ENCODE data around the gene BPIFB1. TPM values are rescaled to one million over a fixed set of nuclear protein-coding genes. Genes with fewer than 3 reads are reported as not detected.

The BPIFB1 gene
- total and polyA plus RNA-seq, 4 donors: 0.13 to 0.36 (median 0.28) TPM; not detected in 1

DNA sequence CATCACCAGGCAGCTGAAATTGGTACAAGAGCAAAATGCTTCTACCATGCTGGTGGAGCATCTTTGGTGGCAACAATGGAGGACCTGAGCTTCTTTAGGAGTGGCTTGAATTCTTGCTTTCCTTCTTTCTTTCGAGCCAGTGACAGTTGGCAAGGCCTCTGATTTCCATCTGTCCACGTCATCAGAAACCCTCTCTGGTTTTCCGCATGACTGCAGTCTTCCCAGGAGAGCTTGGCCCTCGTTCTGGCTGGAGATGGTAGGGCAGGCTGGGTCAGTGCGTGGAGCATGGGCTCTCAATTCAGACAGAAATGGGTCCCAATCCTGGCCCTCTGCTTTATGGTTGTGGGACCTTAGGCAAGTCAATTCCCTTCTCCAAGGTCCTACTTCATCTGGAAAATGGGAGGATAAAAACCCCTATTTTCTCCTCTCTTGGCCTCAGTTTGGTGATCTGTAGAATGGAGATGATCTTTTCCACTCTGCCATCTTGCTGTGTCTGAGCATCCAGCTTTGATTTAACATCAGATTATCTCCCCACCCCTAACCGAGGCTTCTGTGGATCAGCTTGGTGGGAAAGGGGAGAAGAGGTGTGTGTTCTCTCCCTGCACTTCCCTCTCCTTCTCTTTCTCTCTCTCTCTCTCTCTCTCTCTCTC is 3.6 kb upstream of the BPIFB1 start:
- Histone ChIP-seq H3K9me3 (ENCODE audit: control insufficient read depth, insufficient read depth, low read length) (no peaks in the 10 kb centered on the region), H3K27ac (ENCODE audit: low read depth, low read length) (no peak overlapping the region), H3K4me3 (ENCODE audit: low read depth, low read length) (no peak overlapping the region), H3K36me3 (ENCODE audit: control insufficient read depth, insufficient read depth, low read length) (no peaks in the 10 kb centered on the region), H3K4me1 (ENCODE audit: control insufficient read depth, insufficient read depth, low read length) (peaks cover 27% of the 10 kb centered on the region), H3K27me3 (ENCODE audit: control insufficient read depth, insufficient read depth, low read length) (no peaks in the 10 kb centered on the region)
- no peak for DNase-seq (ENCODE audit: low read depth in 4 of 6, low spot score in 6 of 6)
- no CpG with 5 or more reads among the region's 6 CpGs for WGBS (ENCODE audit: insufficient coverage)

DNA sequence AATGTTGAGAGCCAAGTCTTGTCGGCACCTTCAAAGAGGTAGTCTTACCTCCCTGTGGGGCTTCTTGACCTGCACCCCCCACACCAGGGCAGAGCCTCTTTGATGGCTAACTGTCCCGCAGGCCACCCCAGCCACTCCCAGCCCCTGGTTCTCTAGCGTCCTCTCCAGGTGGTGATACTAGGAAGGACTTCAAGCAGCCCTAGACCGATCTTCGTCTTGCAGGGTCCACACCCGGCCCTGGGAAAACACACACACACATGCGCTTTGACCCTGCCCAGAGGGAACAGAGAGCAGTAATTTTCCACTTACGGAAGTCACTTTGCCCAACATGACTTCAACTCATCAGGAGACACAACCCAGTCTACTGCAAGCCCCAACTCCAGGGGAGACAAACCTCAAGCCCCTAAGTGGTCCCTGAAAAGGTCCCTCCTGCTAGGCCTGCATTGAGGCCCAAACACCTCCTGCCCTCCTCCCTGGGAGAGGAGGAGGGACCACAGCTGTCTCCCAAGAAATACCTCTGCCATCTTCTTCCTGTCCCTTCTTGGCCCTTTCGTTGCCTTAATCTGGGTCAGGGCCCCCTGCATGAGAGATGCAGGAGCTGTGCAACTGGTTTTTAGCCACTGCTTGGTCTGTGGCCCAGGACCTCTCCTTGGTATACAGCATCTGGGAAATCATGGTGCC is 2.9 kb upstream of the BPIFB1 start:
- no peak for DNase-seq (ENCODE audit: low read depth in 4 of 6, low spot score in 6 of 6)
- no peaks in the 10 kb centered on the region for H3K27me3 ChIP-seq (ENCODE audit: control insufficient read depth, insufficient read depth, low read length)
- WGBS (ENCODE audit: insufficient coverage): 82% methylated on average over 9 of the region's 9 CpGs

DNA sequence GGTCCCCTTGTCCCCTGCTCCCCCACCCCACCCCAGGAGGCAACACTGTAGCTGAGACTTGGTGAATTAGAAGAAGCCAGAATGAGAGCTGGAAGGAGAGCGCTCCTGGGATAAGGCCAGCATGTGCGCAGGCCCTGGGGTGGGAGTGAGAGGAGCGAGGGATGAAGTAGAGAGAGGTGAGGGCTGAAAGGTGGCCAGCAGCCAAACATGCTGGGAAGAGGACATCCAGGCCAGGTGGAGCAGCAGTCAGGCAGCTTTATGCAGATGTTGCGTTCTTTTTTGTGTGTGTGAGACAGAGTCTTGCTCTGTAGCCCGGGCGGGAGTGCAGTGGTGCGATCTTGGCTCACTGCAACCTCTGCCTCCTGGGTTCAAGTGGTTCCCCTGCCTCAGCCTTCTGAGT is 2.2 kb upstream of the BPIFB1 start:
- Histone ChIP-seq H3K27ac (ENCODE audit: low read depth, low read length) (no peak overlapping the region), H3K36me3 (ENCODE audit: control insufficient read depth, insufficient read depth, low read length) (no peaks in the 10 kb centered on the region), H3K27me3 (ENCODE audit: control insufficient read depth, insufficient read depth, low read length) (no peaks in the 10 kb centered on the region), H3K9me3 (ENCODE audit: control insufficient read depth, insufficient read depth, low read length) (no peaks in the 10 kb centered on the region), H3K4me1 (ENCODE audit: control insufficient read depth, insufficient read depth, low read length) (peaks cover 31% of the 10 kb centered on the region), H3K4me3 (ENCODE audit: low read depth, low read length) (no peak overlapping the region)
- no peak for DNase-seq (ENCODE audit: low read depth in 4 of 6, low spot score in 6 of 6)
- WGBS (ENCODE audit: insufficient coverage): 81% methylated on average over 7 of the region's 7 CpGs

More for the DNA sequence above, 2.9 kb upstream of the BPIFB1 start:
- H3K9me3 ChIP-seq (ENCODE audit: control insufficient read depth, insufficient read depth, low read length): no peaks in the 10 kb centered on the region
- no peaks in the 10 kb centered on the region for H3K36me3 ChIP-seq (ENCODE audit: control insufficient read depth, insufficient read depth, low read length)
- peaks cover 31% of the 10 kb centered on the region for H3K4me1 ChIP-seq (ENCODE audit: control insufficient read depth, insufficient read depth, low read length)
- no peak overlapping the region for H3K4me3 ChIP-seq (ENCODE audit: low read depth, low read length)
- H3K27ac ChIP-seq (ENCODE audit: low read depth, low read length): no peak overlapping the region

DNA sequence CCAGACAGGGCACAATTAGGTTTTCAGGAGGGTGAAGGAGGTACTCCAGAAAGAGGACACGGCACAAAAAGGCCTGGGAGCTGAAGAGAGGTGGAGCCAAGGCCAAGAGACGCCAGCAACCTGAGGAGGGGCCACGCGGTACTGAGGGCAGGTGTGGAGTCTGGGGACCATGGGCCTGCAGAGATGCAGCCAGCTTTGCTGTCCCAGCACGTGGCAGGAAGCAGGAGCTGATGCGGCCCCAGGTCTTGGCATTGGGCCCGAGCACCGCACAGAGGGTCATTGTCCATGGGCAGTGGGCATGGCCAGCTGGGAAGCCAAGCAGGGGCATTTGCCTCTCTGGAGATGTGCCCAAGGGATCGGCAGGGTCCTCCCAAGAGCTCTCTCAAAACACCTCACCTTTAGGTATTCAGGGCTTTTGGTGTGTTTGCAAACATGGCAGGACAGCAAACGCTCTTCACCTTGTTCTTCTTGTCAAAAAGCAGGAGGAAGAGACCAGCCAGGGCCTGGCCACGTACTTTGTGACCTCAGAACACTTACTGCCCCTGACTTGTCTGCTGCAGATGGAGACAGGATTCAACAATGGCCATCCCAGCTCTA is 1.4 kb upstream of the BPIFB1 start:
- Histone ChIP-seq H3K27me3 (ENCODE audit: control insufficient read depth, insufficient read depth, low read length) (no peaks in the 10 kb centered on the region), H3K9me3 (ENCODE audit: control insufficient read depth, insufficient read depth, low read length) (no peaks in the 10 kb centered on the region), H3K4me1 (ENCODE audit: control insufficient read depth, insufficient read depth, low read length) (peaks cover 31% of the 10 kb centered on the region), H3K4me3 (ENCODE audit: low read depth, low read length) (no peak overlapping the region), H3K27ac (ENCODE audit: low read depth, low read length) (no peak overlapping the region), H3K36me3 (ENCODE audit: control insufficient read depth, insufficient read depth, low read length) (no peaks in the 10 kb centered on the region)
- 51% methylated on average over 10 of the region's 11 CpGs for WGBS (ENCODE audit: insufficient coverage)
- peak in 5 of 6 donors; percentile 12 to 71 (median 25) for DNase-seq (ENCODE audit: low read depth in 4 of 6, low spot score in 6 of 6)

DNA sequence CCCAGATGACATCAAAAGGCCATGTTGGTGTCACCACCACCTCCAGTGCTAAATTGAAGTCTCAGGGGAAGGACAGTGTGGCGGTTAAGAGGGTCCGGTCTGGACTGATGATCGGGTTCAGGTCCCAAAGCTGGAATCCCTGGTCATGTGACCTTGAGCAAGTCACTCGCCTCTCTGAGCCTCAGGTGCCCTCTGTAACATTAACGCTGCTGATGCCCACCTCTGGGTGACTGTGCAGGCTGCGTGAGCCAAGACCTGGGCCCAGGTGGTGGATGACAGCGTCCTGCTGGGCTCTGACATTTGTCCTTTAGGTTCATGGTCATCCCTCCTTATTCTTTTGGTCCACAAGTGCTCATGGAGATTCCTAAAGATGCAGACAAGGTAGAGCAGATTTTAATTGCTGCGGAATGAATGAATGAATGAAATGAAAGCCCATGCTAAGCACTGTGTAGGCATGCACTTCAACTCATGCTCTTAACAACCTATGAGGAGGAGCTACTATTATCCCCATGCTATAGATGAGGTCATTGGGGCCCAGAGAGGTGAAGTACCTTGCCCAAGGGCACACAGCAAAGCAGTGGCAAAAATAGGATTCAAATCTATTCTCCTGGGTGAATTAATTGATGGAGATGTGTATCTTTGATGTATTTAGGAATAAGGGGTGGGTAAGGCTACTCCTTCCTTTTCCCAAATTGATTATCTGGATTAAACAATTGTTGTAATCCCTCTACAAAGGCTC is 649 bp upstream of the BPIFB1 start:
- no peak overlapping the region for H3K27ac ChIP-seq (ENCODE audit: low read depth, low read length)
- H3K27me3 ChIP-seq (ENCODE audit: control insufficient read depth, insufficient read depth, low read length): peaks cover 2% of the 10 kb centered on the region
- no peak for DNase-seq (ENCODE audit: low read depth in 4 of 6, low spot score in 6 of 6)
- H3K9me3 ChIP-seq (ENCODE audit: control insufficient read depth, insufficient read depth, low read length): no peaks in the 10 kb centered on the region
- no peaks in the 10 kb centered on the region for H3K36me3 ChIP-seq (ENCODE audit: control insufficient read depth, insufficient read depth, low read length)
- H3K4me3 ChIP-seq (ENCODE audit: low read depth, low read length): no peak overlapping the region
- peaks cover 30% of the 10 kb centered on the region for H3K4me1 ChIP-seq (ENCODE audit: control insufficient read depth, insufficient read depth, low read length)
- WGBS (ENCODE audit: insufficient coverage): 99% methylated on average over 7 of the region's 8 CpGs

DNA sequence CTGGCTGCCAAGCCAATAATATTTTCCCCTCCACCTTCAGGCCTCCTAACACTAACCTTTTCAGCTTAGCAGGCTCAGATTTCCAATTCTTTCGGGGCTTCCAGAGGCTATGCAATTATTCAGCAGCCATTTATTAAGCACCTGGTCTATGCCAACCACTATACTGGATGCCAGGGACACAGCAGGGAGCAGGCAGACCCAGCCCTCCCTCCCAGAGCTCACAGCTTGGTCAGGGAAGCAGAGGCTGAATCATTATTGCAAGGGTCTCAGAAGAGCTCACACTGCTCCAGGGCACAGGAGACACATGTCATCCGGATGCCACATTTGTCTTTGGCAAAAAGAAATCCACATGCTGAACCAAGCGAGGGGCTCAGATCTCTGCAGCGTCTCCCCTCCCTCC is 1.3 kb downstream of the BPIFB1 start:
- Histone ChIP-seq H3K27ac (ENCODE audit: low read depth, low read length) (no peak overlapping the region), H3K27me3 (ENCODE audit: control insufficient read depth, insufficient read depth, low read length) (peaks cover 2% of the 10 kb centered on the region), H3K4me3 (ENCODE audit: low read depth, low read length) (no peak overlapping the region), H3K4me1 (ENCODE audit: control insufficient read depth, insufficient read depth, low read length) (peaks cover 21% of the 10 kb centered on the region), H3K36me3 (ENCODE audit: control insufficient read depth, insufficient read depth, low read length) (no peaks in the 10 kb centered on the region), H3K9me3 (ENCODE audit: control insufficient read depth, insufficient read depth, low read length) (no peaks in the 10 kb centered on the region)
- WGBS (ENCODE audit: insufficient coverage): 34% methylated on average over 4 of the region's 4 CpGs
- peak in 2 of 6 donors; percentile 27 to 34 for DNase-seq (ENCODE audit: low read depth in 4 of 6, low spot score in 6 of 6)

DNA sequence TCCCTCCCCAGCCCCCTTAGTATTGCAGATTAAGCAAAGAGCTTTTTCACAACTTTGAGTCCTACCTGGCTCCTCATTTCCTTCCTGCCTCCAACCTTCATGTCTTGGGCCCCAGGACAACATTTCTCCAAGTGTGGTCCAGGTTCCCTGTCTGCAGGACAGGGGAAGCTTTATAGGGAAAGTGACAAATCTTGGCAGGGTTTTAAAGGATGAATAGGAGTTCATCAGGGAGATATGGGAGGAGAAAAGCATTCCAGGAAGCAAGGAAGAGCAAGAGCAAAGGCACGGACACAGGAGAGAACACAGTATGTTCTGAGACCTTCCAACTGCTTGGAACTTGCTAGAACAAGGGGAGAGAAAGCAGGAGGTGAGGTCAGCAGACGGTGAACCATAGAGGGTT is 1.9 kb downstream of the BPIFB1 start:
- Histone ChIP-seq H3K36me3 (ENCODE audit: control insufficient read depth, insufficient read depth, low read length) (no peaks in the 10 kb centered on the region), H3K9me3 (ENCODE audit: control insufficient read depth, insufficient read depth, low read length) (no peaks in the 10 kb centered on the region), H3K27me3 (ENCODE audit: control insufficient read depth, insufficient read depth, low read length) (peaks cover 2% of the 10 kb centered on the region), H3K27ac (ENCODE audit: low read depth, low read length) (no peak overlapping the region), H3K4me3 (ENCODE audit: low read depth, low read length) (no peak overlapping the region), H3K4me1 (ENCODE audit: control insufficient read depth, insufficient read depth, low read length) (peaks cover 21% of the 10 kb centered on the region)
- WGBS (ENCODE audit: insufficient coverage): 88% methylated on average over 2 of the region's 2 CpGs
- DNase-seq (ENCODE audit: low read depth in 4 of 6, low spot score in 6 of 6): no peak

DNA sequence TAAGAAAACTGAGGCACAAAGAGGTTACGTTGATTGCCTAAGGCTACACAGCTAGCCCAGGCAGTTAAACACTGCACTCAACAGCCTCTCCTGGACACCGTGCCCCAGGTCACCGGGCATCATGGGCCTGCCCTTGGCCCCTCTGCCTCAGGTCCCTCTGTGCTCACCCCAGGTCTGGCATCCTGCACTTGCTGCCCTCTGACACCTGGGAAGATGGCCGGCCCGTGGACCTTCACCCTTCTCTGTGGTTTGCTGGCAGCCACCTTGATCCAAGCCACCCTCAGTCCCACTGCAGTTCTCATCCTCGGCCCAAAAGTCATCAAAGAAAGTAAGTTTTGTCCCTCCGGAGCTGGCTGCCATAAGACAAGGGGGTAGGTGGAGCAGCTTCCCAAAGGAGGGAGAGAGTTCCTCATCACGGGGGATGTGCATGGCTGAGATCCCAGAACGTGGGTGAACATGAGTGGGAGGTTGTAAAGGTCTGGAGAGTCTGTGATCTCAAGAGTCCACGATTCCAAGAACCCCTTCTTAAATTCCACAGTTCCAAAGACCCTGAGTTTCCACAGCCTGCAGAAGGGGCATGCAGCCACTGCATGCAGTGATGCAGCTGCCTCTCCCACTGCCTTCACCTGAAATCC is 3.0 kb downstream of the BPIFB1 start:
- peaks cover 21% of the 10 kb centered on the region for H3K4me1 ChIP-seq (ENCODE audit: control insufficient read depth, insufficient read depth, low read length)
- no peak overlapping the region for H3K27ac ChIP-seq (ENCODE audit: low read depth, low read length)
- 96% methylated on average over 6 of the region's 10 CpGs for WGBS (ENCODE audit: insufficient coverage)
- no peak overlapping the region for H3K4me3 ChIP-seq (ENCODE audit: low read depth, low read length)
- H3K36me3 ChIP-seq (ENCODE audit: control insufficient read depth, insufficient read depth, low read length): no peaks in the 10 kb centered on the region
- no peaks in the 10 kb centered on the region for H3K9me3 ChIP-seq (ENCODE audit: control insufficient read depth, insufficient read depth, low read length)
- DNase-seq (ENCODE audit: low read depth in 4 of 6, low spot score in 6 of 6): no peak
- H3K27me3 ChIP-seq (ENCODE audit: control insufficient read depth, insufficient read depth, low read length): peaks cover 2% of the 10 kb centered on the region

DNA sequence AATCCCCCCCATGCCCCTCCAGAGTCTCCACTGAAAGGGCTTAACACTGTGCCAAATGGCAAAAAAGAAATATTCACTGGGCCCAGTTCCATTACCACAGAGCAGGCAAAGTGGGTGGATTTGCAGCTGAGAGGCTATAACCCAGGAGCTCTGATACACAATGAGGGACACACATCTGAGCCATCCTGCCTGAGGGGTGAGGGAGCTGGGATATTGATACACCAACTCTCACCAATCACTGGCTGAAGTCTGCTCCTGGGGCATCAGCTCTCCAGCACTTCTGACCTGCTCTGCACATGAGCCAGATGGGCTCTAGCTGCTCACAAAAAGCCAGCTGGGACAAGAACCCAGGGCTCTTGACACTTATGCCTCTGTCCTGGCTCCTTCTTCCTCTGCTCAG is 4.9 kb downstream of the BPIFB1 start:
- peaks cover 2% of the 10 kb centered on the region for H3K27me3 ChIP-seq (ENCODE audit: control insufficient read depth, insufficient read depth, low read length)
- DNase-seq (ENCODE audit: low read depth in 4 of 6, low spot score in 6 of 6): no peak
- no peak overlapping the region for H3K27ac ChIP-seq (ENCODE audit: low read depth, low read length)
- no peak overlapping the region for H3K4me3 ChIP-seq (ENCODE audit: low read depth, low read length)
- H3K36me3 ChIP-seq (ENCODE audit: control insufficient read depth, insufficient read depth, low read length): no peaks in the 10 kb centered on the region
- H3K9me3 ChIP-seq (ENCODE audit: control insufficient read depth, insufficient read depth, low read length): no peaks in the 10 kb centered on the region
- H3K4me1 ChIP-seq (ENCODE audit: control insufficient read depth, insufficient read depth, low read length): peaks cover 9% of the 10 kb centered on the region
